Panc1 (cell line): ENCODE data around the gene SEL1L2. TPM values are rescaled to one million over a fixed set of nuclear protein-coding genes. Genes with fewer than 3 reads are reported as not detected.

ENCODE experiments used
- ATAC-seq: fragments of 200-7000 bp; cut with Tn5 transposase; 2 replicates; pipeline ENCODE4 v1.9.1; 2020; ENCODE audit warnings: mild to moderate bottlenecking, moderate library complexity
- BruUV-seq: library from RNA; stranded (reverse); fragments of 400-500 nt; replicated peaks from 2 replicates; lab custom pipeline; 2021; lab: Mats Ljungman, UMichigan
- CTCF ChIA-PET: fragments of 300-600 bp; sonication (Branson Sonifier 250); formaldehyde crosslinking; loops from one replicate; lab custom pipeline; 2022; ENCODE audit warnings: antibody characterized with exemption; lab: Charles Lee
- POLR2A ChIA-PET: fragments of 300-600 bp; sonication (Branson Sonifier 250); formaldehyde crosslinking; loops from one replicate; lab custom pipeline; 2022; ENCODE audit warnings: antibody characterized with exemption; lab: Charles Lee
- DNase-seq: peaks from one replicate; pipeline ENCODE4 v3.0.0-alpha.2; 2010; ENCODE audit warnings: low read depth, low spot score
- H3K27ac ChIP-seq: 2 replicates; pipeline ENCODE4 v1.5.1; 2011; ENCODE audit warnings: mild to moderate bottlenecking, low read length, inconsistent platforms
- H3K27me3 ChIP-seq: fragments of 200-500 bp; sonication (Bioruptor generic); 2 replicates; pipeline ENCODE4 v1.6.0; 2014; ENCODE audit warnings: low read length, inconsistent platforms; ENCODE audit not compliant: control insufficient read depth, insufficient read depth
- H3K36me3 ChIP-seq: fragments of 200-500 bp; sonication (Bioruptor generic); 2 replicates; pipeline ENCODE4 v1.5.1; 2014; ENCODE audit warnings: inconsistent platforms, mild to moderate bottlenecking, low read length, moderate library complexity; ENCODE audit not compliant: control insufficient read depth, insufficient read depth
- H3K4me1 ChIP-seq: 2 replicates; pipeline ENCODE4 v1.5.1; 2011; ENCODE audit warnings: inconsistent platforms, mild to moderate bottlenecking, low read length, moderate library complexity; ENCODE audit not compliant: control insufficient read depth, insufficient read depth
- H3K4me3 ChIP-seq, 2 experiments: 2 replicates each; pipeline ENCODE4 v1.5.1; 2011 to 2012; ENCODE audit warnings: low read depth in 2 of 2, low read length in 2 of 2, mild to moderate bottlenecking in 2 of 2, inconsistent platforms in 1 of 2, moderate library complexity in 1 of 2
- H3K9me3 ChIP-seq: fragments of 200-500 bp; sonication (Bioruptor generic); 2 replicates; pipeline ENCODE4 v1.5.1; 2014; ENCODE audit warnings: low read depth, mild to moderate bottlenecking, inconsistent platforms, low read length, moderate library complexity; ENCODE audit not compliant: control insufficient read depth, insufficient read depth
- POLR2AphosphoS5 ChIP-seq: IDR thresholded peaks from 2 replicates; pipeline ENCODE4 v1.6.1; 2012; ENCODE audit warnings: mild to moderate bottlenecking, low read depth, low read length, moderate library complexity
- SIN3A ChIP-seq: IDR thresholded peaks from 2 replicates; pipeline ENCODE4 v1.6.1; 2012; ENCODE audit warnings: low read depth, mild to moderate bottlenecking, low read length, moderate library complexity, borderline replicate concordance; ENCODE audit not compliant: insufficient read depth
- TCF7L2 ChIP-seq: IDR thresholded peaks from 2 replicates; pipeline ENCODE4 v1.6.1; 2011; ENCODE audit warnings: mild to moderate bottlenecking, low read depth, low read length, inconsistent platforms
- in situ Hi-C: cut with HindIII; loops from 2 replicates; pipeline ENCODE4 v1.10.0; 2016; ENCODE audit warnings: low sequenced_read_pairs, low pct_unique_long_range_greater_than_20kb
- intact Hi-C: fragments of 100-400 bp; cut with micrococcal nuclease; formaldehyde crosslinking; loops from one replicate; pipeline ENCODE4 v1.10.0; 2022; ENCODE audit not compliant: unreplicated experiment
- total RNA-seq: library from RNA; stranded (reverse); gene quantifications from one replicate; pipeline ENCODE4 v1.2.1, GENCODE V29; 2021; ENCODE audit not compliant: unreplicated experiment
- TF ChIP-seq, protein P1 (sequence below), 2 experiments: IDR thresholded peaks; 2 replicates each; pipeline ENCODE4 v1.6.1; 2011 to 2012; ENCODE audit warnings: low read depth in 2 of 2, control low read depth in 1 of 2, low read length in 1 of 2, mild to moderate bottlenecking in 1 of 2, moderate library complexity in 1 of 2; ENCODE audit not compliant: insufficient read depth in 1 of 2
- TF ChIP-seq, protein P2 (sequence below): fragments of 450-650 bp; IDR thresholded peaks from 2 replicates; pipeline ENCODE4 v1.5.1; 2017; ENCODE audit warnings: mild to moderate bottlenecking

The SEL1L2 gene
- total RNA-seq, 1 experiment from 2014 or later, result not detected

- ChIA-PET POLR2A (no interaction called here), CTCF (no interaction called here)
- TF ChIP-seq SIN3A, result no peak
- TF ChIP-seq, protein P1, sequence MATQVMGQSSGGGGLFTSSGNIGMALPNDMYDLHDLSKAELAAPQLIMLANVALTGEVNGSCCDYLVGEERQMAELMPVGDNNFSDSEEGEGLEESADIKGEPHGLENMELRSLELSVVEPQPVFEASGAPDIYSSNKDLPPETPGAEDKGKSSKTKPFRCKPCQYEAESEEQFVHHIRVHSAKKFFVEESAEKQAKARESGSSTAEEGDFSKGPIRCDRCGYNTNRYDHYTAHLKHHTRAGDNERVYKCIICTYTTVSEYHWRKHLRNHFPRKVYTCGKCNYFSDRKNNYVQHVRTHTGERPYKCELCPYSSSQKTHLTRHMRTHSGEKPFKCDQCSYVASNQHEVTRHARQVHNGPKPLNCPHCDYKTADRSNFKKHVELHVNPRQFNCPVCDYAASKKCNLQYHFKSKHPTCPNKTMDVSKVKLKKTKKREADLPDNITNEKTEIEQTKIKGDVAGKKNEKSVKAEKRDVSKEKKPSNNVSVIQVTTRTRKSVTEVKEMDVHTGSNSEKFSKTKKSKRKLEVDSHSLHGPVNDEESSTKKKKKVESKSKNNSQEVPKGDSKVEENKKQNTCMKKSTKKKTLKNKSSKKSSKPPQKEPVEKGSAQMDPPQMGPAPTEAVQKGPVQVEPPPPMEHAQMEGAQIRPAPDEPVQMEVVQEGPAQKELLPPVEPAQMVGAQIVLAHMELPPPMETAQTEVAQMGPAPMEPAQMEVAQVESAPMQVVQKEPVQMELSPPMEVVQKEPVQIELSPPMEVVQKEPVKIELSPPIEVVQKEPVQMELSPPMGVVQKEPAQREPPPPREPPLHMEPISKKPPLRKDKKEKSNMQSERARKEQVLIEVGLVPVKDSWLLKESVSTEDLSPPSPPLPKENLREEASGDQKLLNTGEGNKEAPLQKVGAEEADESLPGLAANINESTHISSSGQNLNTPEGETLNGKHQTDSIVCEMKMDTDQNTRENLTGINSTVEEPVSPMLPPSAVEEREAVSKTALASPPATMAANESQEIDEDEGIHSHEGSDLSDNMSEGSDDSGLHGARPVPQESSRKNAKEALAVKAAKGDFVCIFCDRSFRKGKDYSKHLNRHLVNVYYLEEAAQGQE (IDR thresholded peaks at IDR 0.05; ENCODE audit: insufficient read depth in 1 of 2, low read depth in 2 of 2, low read length in 1 of 2), result no peak
- TF ChIP-seq TCF7L2, result no peak
- TF ChIP-seq POLR2AphosphoS5, result no peak
- TF ChIP-seq, protein P2, sequence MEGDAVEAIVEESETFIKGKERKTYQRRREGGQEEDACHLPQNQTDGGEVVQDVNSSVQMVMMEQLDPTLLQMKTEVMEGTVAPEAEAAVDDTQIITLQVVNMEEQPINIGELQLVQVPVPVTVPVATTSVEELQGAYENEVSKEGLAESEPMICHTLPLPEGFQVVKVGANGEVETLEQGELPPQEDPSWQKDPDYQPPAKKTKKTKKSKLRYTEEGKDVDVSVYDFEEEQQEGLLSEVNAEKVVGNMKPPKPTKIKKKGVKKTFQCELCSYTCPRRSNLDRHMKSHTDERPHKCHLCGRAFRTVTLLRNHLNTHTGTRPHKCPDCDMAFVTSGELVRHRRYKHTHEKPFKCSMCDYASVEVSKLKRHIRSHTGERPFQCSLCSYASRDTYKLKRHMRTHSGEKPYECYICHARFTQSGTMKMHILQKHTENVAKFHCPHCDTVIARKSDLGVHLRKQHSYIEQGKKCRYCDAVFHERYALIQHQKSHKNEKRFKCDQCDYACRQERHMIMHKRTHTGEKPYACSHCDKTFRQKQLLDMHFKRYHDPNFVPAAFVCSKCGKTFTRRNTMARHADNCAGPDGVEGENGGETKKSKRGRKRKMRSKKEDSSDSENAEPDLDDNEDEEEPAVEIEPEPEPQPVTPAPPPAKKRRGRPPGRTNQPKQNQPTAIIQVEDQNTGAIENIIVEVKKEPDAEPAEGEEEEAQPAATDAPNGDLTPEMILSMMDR, result no peak
- in situ Hi-C loops (no loop called here), intact Hi-C loops (no loop called here)
- no peaks in the 10 kb centered on the region for H3K4me1 ChIP-seq
- H3K27me3 ChIP-seq, result peaks cover 2% of the 10 kb centered on the region; the same call in 1 of the 2 replicates
- no peak overlapping the region for H3K27ac ChIP-seq
- H3K36me3 ChIP-seq, result no peaks in the 10 kb centered on the region
- no TSS peak for BruUV-seq
- no peaks in the 10 kb centered on the region for H3K9me3 ChIP-seq
- no peak for DNase-seq
- H3K4me3 ChIP-seq, result no peak overlapping the region
- ATAC-seq, result no peak
These were observed 77.3 kb downstream of the SEL1L2 start for GRCh38 chr20:13913131-13913530.

DNA sequence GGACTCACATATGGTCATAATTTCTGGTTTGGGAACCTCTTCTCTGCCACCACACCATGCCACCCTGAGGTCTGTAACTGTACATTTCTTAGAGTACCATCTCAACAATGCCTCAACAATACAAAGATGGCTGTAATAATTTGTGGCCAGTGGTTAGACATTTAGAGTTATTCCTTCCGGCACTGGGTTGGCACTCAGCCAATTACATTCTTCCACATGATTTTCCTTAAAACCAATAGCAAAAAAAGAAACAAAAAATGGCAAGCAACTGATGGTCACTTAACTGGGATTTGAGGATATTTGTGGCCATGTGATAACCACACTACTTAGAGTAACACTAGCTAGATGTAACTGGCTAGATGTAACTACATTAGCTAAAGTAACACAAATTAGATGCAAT lies 79.9 kb downstream of the SEL1L2 start:
- no TSS peak for BruUV-seq
- ATAC-seq (no peak), DNase-seq (no peak)
- intact Hi-C loops, result no loop called here
- no peaks in the 10 kb centered on the region for H3K36me3 ChIP-seq
- TF ChIP-seq, protein P1 (IDR thresholded peaks at IDR 0.05; ENCODE audit: insufficient read depth in 1 of 2, low read depth in 2 of 2, low read length in 1 of 2), result no peak
- no peak for TF ChIP-seq POLR2AphosphoS5
- TF ChIP-seq SIN3A, result no peak
- TF ChIP-seq TCF7L2, result no peak
- TF ChIP-seq, protein P2, result no peak
- H3K9me3 ChIP-seq, result no peaks in the 10 kb centered on the region
- H3K4me3 ChIP-seq, result no peak overlapping the region
- in situ Hi-C loops, result no loop called here
- H3K4me1 ChIP-seq, result no peaks in the 10 kb centered on the region
- peaks cover 2% of the 10 kb centered on the region; the same call in 1 of the 2 replicates for H3K27me3 ChIP-seq
- no peak overlapping the region for H3K27ac ChIP-seq
- ChIA-PET POLR2A (no interaction called here), CTCF (no interaction called here)
